ENCODE measurements around the gene YIPF7.

YIPF7 gene

GRCh38 chr4:44616621-44617020 is 34.8 kb downstream of the YIPF7 start:
- DNase-seq: no peak

DNA sequence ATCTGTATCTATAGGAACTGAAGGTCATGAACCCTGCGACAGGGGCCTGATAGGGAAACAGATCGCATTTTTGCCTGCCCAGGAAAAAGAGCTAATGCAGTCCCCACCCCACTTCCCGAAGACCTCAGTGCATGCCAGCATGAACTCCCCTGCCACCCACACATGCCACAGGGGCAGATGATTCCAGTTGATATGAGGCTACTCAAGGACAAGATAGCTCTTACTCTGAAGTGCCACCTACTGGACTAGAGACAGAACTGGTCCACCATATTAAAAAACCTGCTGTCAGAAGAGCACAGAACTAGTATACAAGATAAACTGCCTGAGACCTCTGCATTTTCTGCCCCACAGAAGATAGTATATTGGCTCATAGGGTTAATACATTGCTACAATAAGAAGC is 68.0 kb downstream of the YIPF7 start:
- DNase-seq: no peak

GRCh38 chr4:44580231-44580630 is 71.2 kb downstream of the YIPF7 start:
- no peak for DNase-seq

- no peak for DNase-seq
Measured at GRCh38 chr4:44578954-44579353, 72.5 kb downstream of the YIPF7 start.

All from CD4-positive, alpha-beta T cell treated with Interleukin-4 for 4 hours (primary cell).